Posterior vena cava (tissue), 2 donors: Measurements from ENCODE around the gene ELOF1. TPM values are rescaled to one million over a fixed set of nuclear protein-coding genes. Genes with fewer than 3 reads are reported as not detected.

Source experiments
- DNase-seq: peaks from one replicate; pipeline ENCODE4 v3.0.0-alpha.2; 2020; ENCODE audit warnings: low spot score
- intact Hi-C, 2 donors: fragments of 100-400 bp; cut with DNase I; formaldehyde crosslinking; loops; one replicate each; pipeline versions ENCODE4 v1.14.1 to v1.14.2; 2022 to 2023
- total RNA-seq, 2 donors: library from RNA; stranded (reverse); fragmentation: NEBNext Ultra II Directional; extraction: Animal tissue kit (Norgen Biotek cat#: 25700); gene quantifications; one replicate each; pipeline ENCODE4 v1.2.1, GENCODE V29; 2021
- donor health status: DM: yes; HTN: yes; CAD: no.
- donor health status: DM: yes; HTN: yes; CAD: no.

ELOF1 gene
- total RNA-seq, 2 donors from 2014 or later = 23.2 to 36.9 TPM

DNA sequence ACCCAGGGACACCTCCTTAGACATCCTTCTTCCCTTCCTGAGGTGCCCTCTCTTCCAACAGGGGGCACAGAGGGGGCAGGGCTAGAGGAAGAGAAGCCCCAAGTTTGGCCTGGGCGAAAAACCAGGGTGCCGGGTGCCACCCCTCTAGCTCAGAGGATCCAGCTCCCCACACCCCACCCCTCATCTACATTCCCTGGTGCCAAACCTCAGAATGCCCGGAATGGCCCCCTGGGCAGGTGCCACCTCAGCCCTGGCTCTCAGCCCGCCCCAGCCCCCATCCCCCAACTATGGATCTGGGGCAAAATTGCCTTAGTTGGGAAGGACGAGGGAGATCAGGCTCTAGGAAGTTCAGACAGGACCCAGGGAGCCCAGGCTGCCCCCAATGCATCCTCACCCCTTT is 18.4 kb downstream of the ELOF1 start:
- DNase-seq = no peak

DNA sequence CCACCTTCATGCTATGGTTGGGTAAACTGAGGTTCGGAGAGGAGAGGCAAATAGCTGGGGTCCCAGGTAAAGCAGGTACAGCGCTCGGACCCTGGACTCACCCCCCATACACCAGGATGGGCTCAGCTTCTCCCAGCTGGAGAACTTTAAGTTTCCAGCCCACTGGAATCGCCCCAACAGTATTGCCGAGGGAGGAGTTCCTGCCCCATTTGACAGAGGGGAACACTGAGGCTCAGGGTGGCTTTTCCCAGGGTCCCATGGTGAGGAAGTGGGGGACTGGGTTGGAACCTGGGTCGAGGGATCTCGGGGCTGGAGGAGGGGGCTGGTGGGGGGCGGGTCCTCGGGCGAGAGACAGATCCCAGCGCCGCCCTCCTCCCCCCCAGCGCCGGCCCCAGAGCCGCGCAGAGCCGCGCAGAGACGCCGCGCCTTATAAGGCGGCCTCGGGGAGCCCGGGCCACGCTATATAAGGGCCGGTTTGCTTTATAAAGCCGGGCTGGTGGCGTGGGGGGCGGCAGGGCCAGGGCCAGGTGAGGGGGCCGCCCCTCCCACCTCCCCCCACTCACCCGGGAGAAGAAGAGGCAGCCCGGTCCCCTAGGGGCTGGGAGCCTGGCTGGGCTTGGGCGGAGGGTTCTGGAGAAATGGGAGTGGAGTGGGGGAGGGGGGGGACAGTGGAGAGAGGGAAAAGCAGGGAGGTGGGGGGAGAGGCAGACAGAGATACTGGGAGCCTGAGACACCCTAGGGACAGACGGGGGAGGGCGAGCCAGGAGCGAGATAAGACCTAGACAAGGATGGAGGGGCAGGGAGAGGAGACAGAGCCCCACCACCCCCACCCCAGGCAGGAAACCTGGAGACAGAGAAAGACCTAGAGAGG is 19.3 kb downstream of the ELOF1 start:
- intact Hi-C loops = no loop called here
- DNase-seq = no peak

More for the DNA sequence above, 18.4 kb downstream of the ELOF1 start:
- intact Hi-C loops = no loop called here

DNA sequence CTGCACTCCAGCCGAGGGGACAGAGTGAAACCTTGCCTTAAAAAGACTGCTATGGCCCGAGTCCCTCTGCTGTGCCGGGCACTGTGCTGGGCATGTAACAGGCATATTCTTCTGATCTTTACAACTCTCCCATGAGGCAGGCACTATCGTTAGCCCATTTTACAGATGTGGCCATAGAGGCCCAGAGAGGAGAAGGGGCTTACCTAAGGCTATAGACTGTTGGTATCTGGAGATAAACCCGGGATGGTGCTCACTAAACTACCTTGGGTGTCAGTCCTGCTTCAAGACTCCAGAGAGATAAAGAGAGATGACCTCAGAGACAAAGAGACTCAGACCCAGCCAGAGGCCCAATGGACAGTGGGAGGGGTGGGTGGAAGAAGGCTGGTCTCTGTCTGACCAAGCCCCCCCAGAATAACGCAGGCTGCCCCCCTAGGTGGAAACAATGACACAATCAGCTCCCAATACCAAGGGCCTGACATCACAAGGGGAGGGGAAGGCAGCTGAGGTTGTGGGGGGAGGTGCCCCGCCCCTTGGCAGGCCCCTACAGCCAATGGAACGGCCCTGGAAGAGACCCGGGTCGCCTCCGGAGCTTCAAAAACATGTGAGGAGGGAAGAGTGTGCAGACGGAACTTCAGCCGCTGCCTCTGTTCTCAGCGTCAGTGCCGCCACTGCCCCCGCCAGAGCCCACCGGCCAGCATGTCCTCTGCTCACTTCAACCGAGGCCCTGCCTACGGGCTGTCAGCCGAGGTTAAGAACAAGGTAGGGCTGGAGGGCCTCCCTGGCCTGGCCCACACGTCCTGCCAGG is 20.6 kb downstream of the ELOF1 start, which contains the start of gene CNN1:
Gene CNN1 (plus strand): TSS at position 620 of the 805 bp plus-strand sequence. CDS start 77 bp downstream, at position 697.
- intact Hi-C loops = no loop called here
- DNase-seq = peak; percentile 93

DNA sequence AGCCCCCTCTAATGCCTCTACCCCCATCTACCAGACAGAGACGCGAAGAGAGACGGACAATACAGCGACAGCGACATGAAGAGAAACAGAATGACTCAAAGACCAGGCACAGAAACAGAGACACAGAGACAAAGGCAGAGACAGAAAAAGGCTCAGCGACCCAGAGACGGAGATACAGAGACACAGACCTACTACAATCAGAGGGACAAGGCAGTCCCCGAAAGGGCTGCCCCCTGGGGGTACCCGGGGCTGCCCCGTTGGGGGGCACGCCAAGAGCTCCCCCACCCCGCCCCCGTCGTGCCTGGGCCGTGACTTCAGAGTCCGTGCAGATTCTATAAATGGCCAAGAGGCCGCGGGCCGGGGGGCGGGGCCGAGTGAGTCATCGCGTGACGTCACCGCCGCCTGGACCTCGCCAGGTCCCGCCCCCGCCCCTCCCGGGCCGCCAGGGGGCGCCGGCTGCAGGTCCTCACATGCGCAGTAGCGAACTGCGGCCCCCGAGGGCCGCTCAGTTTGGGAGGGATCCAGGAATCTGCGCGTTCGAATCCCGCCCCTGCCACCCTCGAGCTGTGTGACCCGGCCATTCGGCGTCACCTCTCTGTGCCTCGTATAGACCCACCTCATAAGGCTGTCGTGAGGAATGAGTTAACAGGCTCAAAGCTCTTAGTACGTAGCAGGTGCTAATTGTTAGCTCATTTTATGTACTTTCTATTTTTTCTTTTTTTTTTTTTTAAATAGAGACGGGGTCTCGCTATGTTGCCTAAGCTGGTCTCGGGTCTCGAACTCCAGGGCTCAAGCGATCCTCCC is 23.0 kb downstream of the ELOF1 start:
- intact Hi-C loops = no loop called here
- peak; percentile 97 for DNase-seq

DNA sequence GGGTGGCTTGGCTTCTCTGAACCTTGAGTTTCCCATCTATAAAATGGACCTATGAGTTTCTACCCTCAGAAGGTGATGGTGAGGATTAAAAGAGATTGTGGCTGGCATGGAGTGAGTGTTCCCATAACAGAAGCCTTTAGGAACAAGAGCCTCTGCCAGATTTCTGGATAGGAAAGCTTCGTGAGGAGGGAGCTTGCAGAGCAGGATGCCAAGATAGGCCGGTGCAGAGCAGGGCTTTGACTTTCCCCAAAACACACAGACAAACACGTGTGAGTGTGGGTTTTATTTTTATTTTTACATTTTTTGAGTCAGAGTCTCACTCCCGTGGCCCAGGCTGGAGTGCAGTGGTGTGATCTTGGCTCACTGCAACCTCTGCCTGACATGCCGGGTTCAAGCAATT is 24.1 kb downstream of the ELOF1 start:
- intact Hi-C loops = no loop called here
- DNase-seq = no peak

DNA sequence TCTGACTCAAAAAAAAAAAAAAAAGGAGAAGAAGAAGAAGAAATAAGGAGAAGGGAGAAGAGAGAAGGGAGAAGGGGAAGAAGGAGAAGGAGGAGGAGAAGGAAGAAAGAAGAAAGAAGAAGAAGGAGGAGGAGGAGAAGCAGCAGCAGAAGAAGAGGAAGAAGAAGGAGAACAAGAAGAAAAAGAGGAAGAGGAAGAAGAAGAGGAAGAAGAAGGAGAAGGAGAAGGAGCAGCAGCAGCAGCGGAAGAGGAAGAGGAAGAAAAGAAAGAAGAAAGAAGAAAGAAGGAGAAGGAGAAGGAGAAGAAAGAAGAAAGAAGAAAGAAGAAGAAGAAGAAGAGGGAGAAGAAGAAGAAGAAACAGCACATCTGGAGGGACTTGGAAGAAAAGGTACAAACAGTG is 24.5 kb downstream of the ELOF1 start:
- intact Hi-C loops = no loop called here
- DNase-seq = no peak

DNA sequence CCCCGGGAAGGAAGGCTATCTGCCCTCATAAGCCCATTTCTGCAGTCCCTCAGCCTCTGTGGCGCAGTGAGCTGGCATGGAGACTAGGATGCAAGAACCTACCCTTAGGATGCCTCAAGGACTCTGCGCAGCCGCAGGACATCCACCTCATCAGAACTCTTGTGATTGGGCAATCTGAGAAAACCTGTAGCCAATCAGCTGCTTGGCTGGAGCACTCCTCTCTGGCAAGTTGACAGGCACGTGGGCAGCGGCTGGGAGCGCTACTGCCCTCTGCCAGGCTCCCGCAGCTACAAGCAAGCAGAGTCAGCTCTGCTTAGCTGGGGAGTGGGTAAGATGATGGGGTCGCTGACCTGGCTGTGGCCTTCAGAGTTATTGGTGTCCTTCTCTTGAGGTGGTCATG is 28.6 kb downstream of the ELOF1 start:
- intact Hi-C loops = no loop called here
- peak; percentile 89 for DNase-seq

DNA sequence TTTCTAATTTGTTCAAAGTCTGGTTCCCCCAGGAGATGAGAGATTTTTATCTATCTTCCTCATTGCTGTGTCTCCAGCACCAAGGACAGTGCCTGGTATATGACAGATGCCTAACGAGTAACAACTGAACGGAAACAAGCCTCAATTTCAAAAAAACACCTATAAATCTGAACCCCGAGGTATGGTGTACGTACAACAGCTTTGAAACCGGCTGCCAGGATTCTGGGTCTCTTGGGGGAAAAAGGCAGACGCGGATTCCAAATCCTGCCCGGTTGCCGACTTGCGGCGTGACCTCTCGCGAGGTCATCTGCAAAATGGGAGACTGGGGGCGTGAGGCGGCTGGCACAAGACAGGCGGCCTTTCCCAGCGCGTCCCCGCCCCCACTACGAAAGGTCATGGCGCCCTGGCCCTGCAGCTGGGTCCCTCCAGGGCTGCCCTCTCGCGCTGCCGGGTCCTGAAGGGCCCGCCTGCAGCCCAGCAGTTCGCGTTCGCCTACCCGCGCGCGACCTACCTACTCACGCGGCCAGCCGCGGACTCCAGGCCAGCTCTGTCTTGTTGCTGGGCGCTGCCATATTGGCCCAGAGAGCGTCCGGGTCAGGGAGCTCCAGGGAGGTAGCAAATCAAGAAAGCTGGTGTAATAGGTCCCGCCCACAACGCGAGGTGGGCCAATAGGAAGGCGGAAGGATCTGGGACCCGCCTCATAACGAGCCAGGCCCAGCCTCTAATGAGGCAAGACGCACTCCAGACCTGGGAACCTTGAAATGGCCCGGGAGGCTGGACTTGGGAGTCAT is 30.3 kb downstream of the ELOF1 start, which contains the start of gene ECSIT:
Gene ECSIT (minus strand): TSS at position 584 of the 791 bp plus-strand sequence. CDS start 9,964 bp downstream, outside the sequence.
- intact Hi-C loops = no loop called here
- DNase-seq = peak; percentile 99

DNA sequence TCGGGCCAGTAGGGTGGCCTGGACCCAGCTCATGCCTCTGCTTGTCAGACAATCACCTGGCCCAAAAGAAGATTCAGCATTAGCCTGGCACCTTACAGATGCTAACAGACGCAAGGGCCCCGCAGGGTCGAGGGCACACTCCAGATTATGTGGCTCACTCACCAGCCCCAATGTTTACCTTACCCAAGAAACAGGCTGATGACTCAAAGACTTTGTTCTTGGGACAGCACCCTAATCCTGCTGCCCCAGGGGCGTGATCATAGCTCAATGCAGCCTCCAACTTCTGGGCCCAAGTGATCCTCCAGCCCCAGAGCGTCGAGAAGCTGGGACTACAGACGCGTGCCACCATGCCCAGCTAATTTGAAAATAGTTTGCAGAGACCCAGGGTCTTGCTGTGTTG is 39.9 kb downstream of the ELOF1 start:
- intact Hi-C loops = no loop called here
- no peak for DNase-seq

DNA sequence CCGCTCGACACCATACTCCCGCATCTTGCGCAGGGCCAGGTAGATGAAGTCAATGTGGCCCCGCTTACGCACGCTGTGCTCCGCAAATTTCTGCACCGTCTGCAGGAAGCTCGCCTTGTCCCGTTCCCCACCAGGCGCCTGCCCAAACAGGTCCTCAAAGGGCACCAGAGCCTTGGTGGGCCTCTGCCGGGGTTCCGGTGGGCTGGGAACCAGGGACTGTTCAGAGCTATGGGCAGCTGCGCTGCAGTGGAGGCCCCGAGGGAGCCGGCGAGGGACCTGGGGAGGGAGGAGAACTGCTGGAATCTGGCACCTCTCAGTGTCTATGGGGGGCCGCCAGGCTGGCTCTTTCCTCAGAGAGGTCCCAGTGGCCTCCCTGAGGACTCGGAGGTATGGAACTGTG is 45.1 kb downstream of the ELOF1 start:
- intact Hi-C loops = no loop called here
- DNase-seq = no peak

DNA sequence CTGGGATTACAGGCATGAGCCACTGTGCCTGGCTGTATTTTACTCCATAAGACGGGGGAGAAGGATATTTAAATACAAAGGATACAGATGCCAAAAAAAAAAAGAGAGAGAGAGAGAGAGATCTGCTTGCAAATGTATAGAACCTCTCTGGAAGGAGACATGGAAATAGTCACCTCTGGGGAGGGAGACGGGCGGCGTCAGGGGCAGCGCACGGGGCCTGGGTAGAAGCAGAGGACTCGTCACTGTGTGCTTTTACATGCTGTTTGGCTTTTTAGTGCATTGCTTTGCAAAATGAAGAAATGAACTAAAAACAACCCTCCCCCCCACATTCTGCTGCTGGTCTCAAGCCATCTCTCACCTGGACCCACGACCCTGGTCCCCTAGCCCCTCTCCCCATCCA is 48.6 kb downstream of the ELOF1 start:
- intact Hi-C loops = no loop called here
- no peak for DNase-seq

DNA sequence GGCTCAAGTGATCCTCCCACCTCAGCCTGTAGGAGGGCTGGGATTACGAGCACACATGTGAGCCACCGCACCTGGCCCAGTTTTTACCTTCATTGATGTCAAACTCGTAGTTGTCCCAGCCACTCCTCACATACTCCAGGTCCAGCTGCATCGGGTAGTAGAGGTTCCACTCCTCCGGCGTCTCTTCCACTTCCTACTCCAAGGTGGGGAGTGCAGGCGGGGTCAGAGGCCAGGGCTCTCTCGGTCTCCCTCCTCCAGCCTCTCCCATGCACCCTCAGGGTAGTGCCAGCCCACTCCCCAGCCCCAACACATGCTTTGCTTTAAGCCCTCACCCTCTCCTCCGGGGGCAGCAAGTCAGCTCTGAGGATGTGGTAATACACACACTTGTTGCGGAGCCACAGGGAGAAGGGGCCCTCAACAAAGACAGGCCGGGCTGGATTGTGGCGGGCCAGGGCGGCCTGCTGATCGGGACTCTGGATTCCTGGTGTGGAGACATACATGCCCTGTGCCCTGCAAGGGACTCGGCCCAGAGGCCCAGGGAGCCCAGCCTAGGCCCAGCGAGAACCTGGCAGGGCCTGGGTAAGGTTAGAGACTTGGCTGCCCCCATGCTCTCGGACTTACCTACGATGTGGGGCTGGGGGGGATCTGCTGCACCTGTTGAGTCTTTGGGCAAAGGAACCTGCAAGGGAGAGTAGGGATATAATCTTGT is 51.5 kb downstream of the ELOF1 start:
- intact Hi-C loops = no loop called here
- no peak for DNase-seq

DNA sequence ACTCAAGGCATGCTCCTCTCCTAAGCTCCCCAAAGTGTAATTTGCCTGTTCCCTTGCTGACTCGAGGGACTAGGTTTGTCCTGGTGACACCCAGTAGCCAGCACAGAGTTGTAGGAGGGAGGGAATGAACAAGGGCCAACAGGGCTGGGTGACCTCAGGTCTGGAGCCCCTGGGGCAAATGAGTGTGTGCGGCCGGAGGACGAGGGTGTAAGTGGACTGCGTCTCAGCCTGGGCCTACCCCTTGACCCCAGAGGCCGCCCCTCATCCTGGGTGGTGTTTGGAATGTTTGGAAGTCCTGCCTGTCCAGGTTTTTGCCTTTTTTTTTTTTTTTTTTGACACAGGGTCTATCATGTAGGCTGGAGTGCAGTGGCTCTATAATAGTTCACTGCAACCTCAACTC is 52.1 kb downstream of the ELOF1 start:
- no peak for DNase-seq
- intact Hi-C loops = no loop called here

DNA sequence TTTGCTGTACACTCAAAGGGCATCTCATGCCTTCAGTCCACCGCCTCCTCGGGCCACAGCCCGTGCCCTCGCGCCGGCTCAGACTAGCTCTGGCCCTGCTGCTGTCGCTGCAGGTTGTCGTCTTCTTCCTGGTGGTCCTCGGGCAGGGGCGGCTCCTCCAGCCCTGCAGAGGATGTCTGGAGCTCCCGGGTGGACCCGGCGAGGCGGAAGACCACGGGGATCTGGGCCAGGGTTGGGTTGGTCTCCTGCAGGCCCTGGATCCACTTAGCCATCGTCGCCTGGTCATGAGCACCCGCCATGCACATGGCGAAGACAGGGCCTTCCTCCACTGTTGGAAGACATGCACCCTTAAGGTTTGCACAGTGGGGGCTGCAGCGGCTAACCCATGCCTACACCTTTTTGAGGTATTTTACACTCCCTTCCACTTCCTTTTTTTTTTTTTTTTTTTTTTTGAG is 52.9 kb downstream of the ELOF1 start:
- intact Hi-C loops = no loop called here
- no peak for DNase-seq

DNA sequence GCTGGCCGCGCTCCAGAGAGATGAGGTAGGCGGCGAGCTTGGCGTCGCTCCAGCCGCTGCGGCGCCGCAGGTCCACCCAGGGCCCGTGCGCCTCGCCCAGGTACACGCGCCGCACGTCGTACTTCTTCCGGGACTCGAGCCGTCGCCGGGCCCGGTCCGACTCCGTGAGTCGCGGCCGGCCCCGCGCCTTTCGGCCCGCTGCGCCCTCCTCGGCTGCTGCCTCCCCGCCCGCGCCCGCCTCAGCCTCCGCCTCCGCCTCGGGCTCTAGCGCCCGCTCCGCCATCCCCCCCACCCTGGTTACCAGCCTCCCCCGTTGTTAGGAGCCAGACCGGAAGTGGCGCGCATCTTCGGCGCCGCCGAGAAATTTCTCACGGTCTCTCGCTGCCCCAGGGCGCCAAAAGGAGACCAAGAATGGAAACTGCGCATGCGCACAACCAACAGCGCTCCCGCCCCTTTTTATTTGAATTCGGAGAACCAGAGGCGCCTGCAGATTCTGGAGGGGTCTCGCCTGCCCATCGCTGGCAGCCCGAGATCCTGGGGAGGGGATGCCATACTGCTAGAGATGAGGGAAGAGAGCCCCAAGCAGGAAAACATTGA is 53.4 kb downstream of the ELOF1 start, which contains the start of gene ZNF653:
Gene ZNF653 (minus strand): TSS at position 336 of the 597 bp plus-strand sequence. CDS start 53 bp downstream, at position 283.
- intact Hi-C loops = no loop called here
- peak; percentile 98 for DNase-seq

DNA sequence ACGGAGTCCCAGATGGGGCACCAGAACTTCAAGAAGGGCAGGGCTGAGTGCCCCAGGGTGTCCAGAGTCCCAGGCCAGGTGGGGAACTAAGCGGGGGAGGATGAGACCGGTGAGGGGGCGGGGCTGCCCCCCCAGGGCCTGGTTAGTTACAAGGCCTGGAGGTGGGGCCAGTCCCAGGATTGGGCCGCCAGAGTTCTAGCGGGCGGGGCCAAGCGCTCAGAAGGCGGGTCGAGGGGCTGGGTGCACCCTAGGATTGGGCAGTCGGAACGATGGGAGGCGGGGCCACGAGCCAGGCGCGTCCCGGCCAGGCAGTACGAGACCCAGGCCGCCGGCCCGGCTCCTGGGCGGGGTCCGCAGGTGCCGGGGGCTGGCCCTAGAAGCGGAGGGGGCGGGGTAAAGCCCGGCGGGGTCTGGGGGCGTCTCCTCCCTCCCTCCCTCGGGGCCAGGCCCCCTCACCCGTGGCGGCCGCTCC is 54.0 kb downstream of the ELOF1 start:
- intact Hi-C loops = no loop called here
- DNase-seq = peak; percentile 99

DNA sequence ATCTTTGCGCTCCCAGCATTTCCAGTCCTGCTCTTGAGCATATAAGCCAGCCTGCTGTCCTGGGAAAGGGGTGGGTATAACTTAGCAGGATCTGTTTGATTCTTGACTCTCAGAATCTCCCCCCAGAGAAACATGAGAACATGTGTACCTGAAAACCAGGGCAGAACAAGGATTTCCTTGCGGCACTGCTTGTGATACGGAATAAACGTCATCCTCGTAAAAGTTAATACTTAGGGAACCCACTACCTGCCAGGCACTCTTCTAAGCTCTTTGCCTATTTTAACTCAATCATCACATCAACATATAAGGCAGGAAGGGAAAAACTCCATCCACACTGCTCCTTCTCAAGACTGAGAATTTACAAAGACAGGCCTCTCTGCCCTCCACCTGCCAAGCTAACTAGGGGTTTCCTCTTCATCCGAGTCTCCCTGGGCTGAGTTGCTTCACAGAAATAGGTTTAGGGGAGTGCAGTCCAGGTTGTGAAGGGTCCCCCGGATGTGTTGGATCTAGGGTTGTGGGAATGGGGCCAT is 54.5 kb downstream of the ELOF1 start:
- intact Hi-C loops = no loop called here
- DNase-seq = no peak
